SK-N-SH (cell line): ENCODE results near the gene ELOA. TPM values are rescaled to one million over a fixed set of nuclear protein-coding genes. Genes with fewer than 3 reads are reported as not detected.

Source experiments
- CTCF ChIA-PET: fragments of 300-600, 350-600 bp; formaldehyde crosslinking; extraction: SDS; loops from one replicate; lab custom pipeline; 2021; lab: Yijun Ruan, JAX
- POLR2A ChIA-PET: fragments of 350-600 bp; sonication (Branson Sonifier 250); formaldehyde crosslinking; extraction: SDS; loops from one replicate; lab custom pipeline; 2020; ENCODE audit warnings: antibody characterized with exemption, inconsistent platforms; lab: Yijun Ruan, JAX
- DNase-seq: peaks from one replicate; pipeline ENCODE4 v3.0.0; 2012
- H2AFZ ChIP-seq: fragments of 200-600 bp; sonication (generic); 2 replicates; pipeline ENCODE4 v1.8.1; 2016; ENCODE audit warnings: antibody characterized with exemption, mild to moderate bottlenecking, low read depth
- H3F3A ChIP-seq: fragments of 200-600 bp; sonication (generic); replicated peaks from 2 replicates; pipeline ENCODE3; 2016; ENCODE audit warnings: antibody characterized with exemption, mild to moderate bottlenecking; ENCODE audit not compliant: insufficient read depth
- H3K27ac ChIP-seq, 2 experiments: fragments of 200-500 bp in 1 of 2; fragments of 200-600 bp in 1 of 2; sonication (Bioruptor generic) in 1 of 2; sonication (generic), shearing (Covaris generic) in 1 of 2; 2 replicates each; pipeline versions ENCODE4 v1.5.1 to v1.6.1; 2014 to 2016; ENCODE audit warnings: low read depth in 2 of 2, inconsistent platforms in 1 of 2, low read length in 1 of 2, mild to moderate bottlenecking in 1 of 2, mixed read lengths in 1 of 2
- H3K27me3 ChIP-seq: fragments of 200-600 bp; sonication (generic), shearing (Covaris generic); 2 replicates; pipeline ENCODE4 v1.6.1; 2016; ENCODE audit warnings: mixed run types; ENCODE audit not compliant: insufficient read depth
- H3K36me3 ChIP-seq, 2 experiments: fragments of 200-500 bp in 1 of 2; fragments of 200-600 bp in 1 of 2; sonication (Bioruptor generic) in 1 of 2; sonication (generic) in 1 of 2; replicated peaks in 1 of 2; 2 replicates each; pipeline versions ENCODE3 to v1.5.1; 2014 to 2016; ENCODE audit warnings: low read length in 1 of 2, mild to moderate bottlenecking in 1 of 2; ENCODE audit not compliant: insufficient read depth in 2 of 2, control insufficient read depth in 1 of 2
- H3K4me1 ChIP-seq, 2 experiments: fragments of 200-500 bp in 1 of 2; fragments of 200-600 bp in 1 of 2; sonication (Bioruptor generic) in 1 of 2; sonication (generic), shearing (Covaris generic) in 1 of 2; 2 replicates each; pipeline versions ENCODE4 v1.5.1 to v1.6.1; 2014 to 2016; ENCODE audit warnings: low read depth in 1 of 2, low read length in 1 of 2, mixed run types in 1 of 2; ENCODE audit not compliant: insufficient read depth in 2 of 2, control insufficient read depth in 1 of 2
- H3K4me2 ChIP-seq: fragments of 200-600 bp; sonication (generic), shearing (Covaris generic); 2 replicates; pipeline ENCODE4 v1.6.1; 2017; ENCODE audit warnings: mixed run types
- H3K4me3 ChIP-seq, 2 experiments: fragments of 200-500 bp in 1 of 2; fragments of 200-600 bp in 1 of 2; sonication (Bioruptor generic) in 1 of 2; sonication (generic), shearing (Covaris generic) in 1 of 2; 2 replicates each; pipeline versions ENCODE4 v1.5.1 to v1.8.1; 2014 to 2016; ENCODE audit warnings: low read depth in 2 of 2, inconsistent platforms in 1 of 2, low read length in 1 of 2, mild to moderate bottlenecking in 1 of 2, mixed read lengths in 1 of 2, moderate library complexity in 1 of 2
- H3K79me2 ChIP-seq: fragments of 200-600 bp; sonication (generic); 2 replicates; pipeline ENCODE4 v1.8.1; 2017; ENCODE audit warnings: mild to moderate bottlenecking; ENCODE audit not compliant: insufficient read depth
- H3K9ac ChIP-seq: fragments of 200-600 bp; sonication (generic); 2 replicates; pipeline ENCODE4 v1.6.1; 2017; ENCODE audit warnings: mixed run types
- H3K9me2 ChIP-seq: fragments of 200-600 bp; sonication (generic); 2 replicates; pipeline ENCODE4 v1.6.1; 2017; ENCODE audit warnings: mixed run types
- H3K9me3 ChIP-seq: fragments of 200-600 bp; sonication (generic); 2 replicates; pipeline ENCODE4 v1.6.1; 2017; ENCODE audit warnings: mixed run types, mild to moderate bottlenecking, moderate library complexity
- H4K20me1 ChIP-seq: fragments of 200-600 bp; sonication (generic); 2 replicates; pipeline ENCODE4 v1.6.1; 2017; ENCODE audit warnings: mild to moderate bottlenecking, mixed run types; ENCODE audit not compliant: insufficient read depth
- CTCF ChIP-seq: fragments of 200-600 bp; sonication (generic); IDR thresholded peaks from 2 replicates; pipeline ENCODE4 v1.6.1; 2017; ENCODE audit warnings: antibody characterized with exemption, mild to moderate bottlenecking, moderate library complexity
- ELF1 ChIP-seq: IDR thresholded peaks from 2 replicates; pipeline ENCODE4 v1.4.0; 2012
- FOSL2 ChIP-seq: IDR thresholded peaks from 2 replicates; pipeline ENCODE4 v1.4.0; 2012; ENCODE audit warnings: low read depth, mild to moderate bottlenecking, moderate library complexity, borderline replicate concordance
- MAX ChIP-seq: IDR thresholded peaks from 2 replicates; pipeline ENCODE4 v1.4.0; 2012; ENCODE audit warnings: low read depth
- MEF2A ChIP-seq: IDR thresholded peaks from 2 replicates; pipeline ENCODE4 v1.4.0; 2012; ENCODE audit warnings: low read depth, borderline replicate concordance
- POLR2AphosphoS5 ChIP-seq: IDR thresholded peaks from 2 replicates; pipeline ENCODE4 v1.6.1; 2012; ENCODE audit warnings: low read depth, low read length
- RAD21 ChIP-seq: IDR thresholded peaks from 2 replicates; pipeline ENCODE4 v1.6.1; 2012; ENCODE audit warnings: mild to moderate bottlenecking, low read length
- RCOR1 ChIP-seq: fragments of 150-350 bp; IDR thresholded peaks from 2 replicates; pipeline ENCODE4 v1.6.1; 2017; ENCODE audit warnings: antibody characterized with exemption, low read length
- WGBS: methylation state at CpG from one replicate; pipeline ENCODE4 v1.1.6; 2017; ENCODE audit warnings: low lambda C conversion rate; 5-methylcytosine and 5-hydroxymethylcytosine counted together
- polyA plus RNA-seq, 3 experiments: library from polyadenylated mRNA; depleted of rRNA; stranded (reverse); fragments of >200 nt; gene quantifications; 2 replicates each; pipeline ENCODE4 v1.2.3, GENCODE V29; 2012

The ELOA gene
- polyA plus RNA-seq, 1 of the 3 experiments (the other 2 are of a cell fraction), result 14.5 TPM

- no peak for TF ChIP-seq FOSL2
- TF ChIP-seq POLR2AphosphoS5, result no peak
- TF ChIP-seq RCOR1, result no peak
- no peak for TF ChIP-seq CTCF
- no peak for TF ChIP-seq ELF1
- TF ChIP-seq MEF2A, result no peak
- TF ChIP-seq MAX, result no peak
- WGBS, result 98% methylated on average over 4 of the region's 4 CpGs
- H3K79me2 ChIP-seq, result peaks cover 79% of the 10 kb centered on the region
These were observed 34.0 kb upstream of the ELOA start for GRCh38 chr1:23709229-23709628.

GRCh38 chr1:23718482-23718881, 24.8 kb upstream of the ELOA start:
- no peak for TF ChIP-seq POLR2AphosphoS5
- peak; percentile 22; the same call in 1 of the 2 replicates for TF ChIP-seq RAD21
- TF ChIP-seq CTCF, result peak; percentile 64
- Histone ChIP-seq H3K36me3 (peaks cover 0 to 3% of the 10 kb centered on the region in 2 experiments), H3K4me3 (no peak overlapping the region; a peak in 1 of 4 replicates), H3K9me2 (no peaks in the 10 kb centered on the region), H3K79me2 (peaks cover 53% of the 10 kb centered on the region; the same call in 1 of the 2 replicates), H3K4me1 (peaks cover 0 to 3% of the 10 kb centered on the region in 2 experiments; a peak in 1 of 4 replicates), H3F3A (no peaks in the 10 kb centered on the region), H3K9me3 (no peaks in the 10 kb centered on the region), H3K27ac (no peak overlapping the region), H3K27me3 (no peaks in the 10 kb centered on the region), H4K20me1 (peaks cover 25% of the 10 kb centered on the region; the same call in 1 of the 2 replicates), H3K4me2 (no peak overlapping the region), H2AFZ (no peak overlapping the region), H3K9ac (no peak overlapping the region)
- 63% methylated on average over 3 of the region's 3 CpGs for WGBS
- CTCF ChIA-PET, result interaction anchor here (0.7 to 2.3 kb wide), 7 partner anchors 11 to 174 kb away, joined by 3 to 8 read pairs (median 4); partner anchors contain the start of gene RPL11
- POLR2A ChIA-PET, result no interaction called here
- DNase-seq, result peak; percentile 63

More at GRCh38 chr1:23709229-23709628, 34.0 kb upstream of the ELOA start:
- Histone ChIP-seq H3K27ac (no peak overlapping the region), H3K4me2 (no peak overlapping the region), H2AFZ (no peak overlapping the region), H3F3A (peaks cover 10% of the 10 kb centered on the region), H3K36me3 (peaks cover 18 to 19% of the 10 kb centered on the region in 2 experiments), H3K27me3 (no peaks in the 10 kb centered on the region), H3K9me3 (no peaks in the 10 kb centered on the region), H3K9ac (no peak overlapping the region), H3K4me3 (no peak overlapping the region), H3K9me2 (no peaks in the 10 kb centered on the region), H4K20me1 (peaks cover 24% of the 10 kb centered on the region), H3K4me1 (no peaks in the 10 kb centered on the region; a peak in 1 of 4 replicates)
- CTCF ChIA-PET, result no interaction called here
- DNase-seq, result no peak
- POLR2A ChIA-PET, result no interaction called here
